SIG-M5 (cell line): ENCODE results near the gene CRYL1.

Experiments used
- DNase-seq: peaks from one replicate; lab custom pipeline; 2025; lab: John Stamatoyannopoulos, UW

Gene CRYL1

GRCh38 chr13:20525601-20526544, at the start of gene CRYL1:
TSS of gene CRYL1 (minus strand) at chr13:20525857. CDS start at chr13:20525794, 63 bp downstream.
- peak; percentile 30 for DNase-seq

GRCh38 chr13:20573636-20574035, 48.0 kb upstream of the CRYL1 start:
- DNase-seq: no peak

- no peak for DNase-seq
Observed at GRCh38 chr13:20573186-20573585, 47.5 kb upstream of the CRYL1 start.

GRCh38 chr13:20571676-20572075, 46.0 kb upstream of the CRYL1 start:
- DNase-seq: no peak

GRCh38 chr13:20570517-20570916, 44.9 kb upstream of the CRYL1 start:
- no peak for DNase-seq

- no peak for DNase-seq
Observed at GRCh38 chr13:20567881-20568528, 42.3 kb upstream of the CRYL1 start.

DNA sequence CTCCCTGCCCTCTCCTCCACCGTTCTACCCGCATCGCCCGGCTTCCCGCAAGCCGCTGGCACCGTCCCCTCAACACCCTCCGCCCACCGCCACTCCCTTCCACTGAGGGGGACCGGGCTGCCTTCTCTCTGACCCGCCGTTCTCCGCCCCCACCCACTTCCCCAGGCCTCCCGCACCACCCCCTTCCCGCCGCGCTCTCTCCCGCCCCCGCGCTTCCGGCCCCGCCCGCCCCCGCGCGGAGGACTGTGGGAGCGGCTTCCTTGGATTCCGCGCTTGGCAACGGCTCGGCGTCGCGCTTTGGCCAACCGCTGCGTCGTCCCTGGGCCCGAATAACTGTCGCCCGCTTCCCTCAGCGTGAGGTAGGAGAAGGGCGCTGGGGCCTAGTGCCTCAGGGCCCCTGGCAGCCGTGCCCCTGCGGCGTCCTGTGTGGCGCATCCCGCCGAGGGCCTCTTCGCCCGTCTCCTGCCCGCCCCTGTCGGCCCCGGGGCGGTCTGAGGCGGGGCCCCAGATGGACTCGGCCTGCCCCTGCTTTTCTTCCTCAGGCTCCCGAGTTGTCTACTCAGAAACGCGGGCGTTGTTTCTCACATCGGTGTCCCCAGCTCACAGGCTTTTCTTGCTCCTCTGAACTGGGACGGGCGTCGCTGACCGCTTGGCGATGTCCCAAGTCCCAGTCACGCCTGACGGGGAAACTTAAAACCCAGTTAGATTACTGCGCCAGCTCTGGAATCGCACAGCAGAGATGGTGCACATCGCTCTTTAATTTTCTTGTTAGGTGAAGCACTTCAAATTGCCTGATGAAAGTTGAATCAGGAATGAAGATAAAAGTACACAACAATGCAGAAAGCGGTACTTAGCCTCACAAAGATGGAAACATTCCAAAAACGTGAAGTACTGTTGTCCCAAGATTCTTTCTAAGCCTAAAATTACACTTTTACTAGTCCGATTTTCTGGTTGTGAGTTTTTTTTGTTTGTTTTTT, 41.5 kb upstream of the CRYL1 start, which contains the start of gene IFT88:
Gene IFT88 (plus strand): TSS at position 260 of the 977 bp plus-strand sequence. CDS start 7,229 bp downstream, outside the sequence.
- DNase-seq: peak; percentile 51

DNA sequence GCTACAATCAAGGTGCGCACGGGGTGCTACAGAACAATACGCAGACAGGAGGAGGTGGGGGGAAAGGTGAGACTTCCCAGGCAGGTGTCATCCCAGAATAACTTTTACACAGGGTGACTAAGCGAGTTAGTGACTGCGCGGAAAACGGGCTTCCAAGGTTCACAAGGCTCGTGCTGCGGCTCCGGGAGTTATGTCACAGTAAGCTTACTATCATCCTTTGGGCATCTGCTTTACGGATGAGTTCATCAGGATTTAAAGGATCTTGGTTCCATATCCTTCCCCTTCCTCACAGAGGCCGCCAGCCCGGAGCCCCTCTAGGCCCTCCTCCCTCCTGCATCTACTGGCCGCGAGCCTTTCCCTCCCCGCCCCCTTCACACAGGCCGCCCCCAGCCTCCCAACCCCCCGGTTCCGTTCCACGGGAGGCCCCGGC, 40.8 kb upstream of the CRYL1 start:
- DNase-seq: no peak

GRCh38 chr13:20565115-20565736, 39.6 kb upstream of the CRYL1 start:
- no peak for DNase-seq

GRCh38 chr13:20561741-20562140, 36.1 kb upstream of the CRYL1 start:
- DNase-seq: no peak

DNA sequence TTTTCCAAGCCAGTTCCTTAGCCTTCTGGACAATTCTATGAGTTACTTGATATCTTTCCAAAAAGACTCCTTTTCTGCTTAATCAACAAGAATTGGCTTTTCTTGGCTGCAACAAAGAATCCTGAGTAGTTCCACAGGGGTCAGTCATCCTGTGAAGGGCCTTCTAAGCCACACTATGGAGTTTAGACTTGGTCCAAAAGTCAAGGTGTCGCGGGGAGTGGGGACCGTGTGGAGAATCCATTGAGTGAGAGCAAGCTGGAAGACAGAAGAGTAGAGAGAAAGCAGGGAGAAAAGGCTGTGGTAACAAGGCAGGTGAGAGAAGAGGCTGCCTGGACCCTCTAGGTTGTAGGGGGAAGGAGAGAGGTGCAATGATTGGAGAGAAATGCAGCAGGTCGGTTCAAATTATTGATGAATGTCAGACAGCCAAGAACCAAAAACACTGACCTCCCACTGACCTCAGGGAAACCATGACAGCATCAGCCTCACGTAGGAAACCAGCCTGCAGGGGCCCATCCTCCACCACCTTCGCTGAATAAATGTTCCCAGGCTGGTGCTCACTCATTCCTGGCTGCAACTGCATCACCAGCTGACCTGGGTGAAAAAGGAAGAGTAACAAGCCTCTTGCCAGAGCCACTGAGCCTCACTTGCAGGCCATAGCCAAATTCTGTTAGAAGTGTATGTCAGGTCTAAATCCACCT, 34.2 kb upstream of the CRYL1 start:
- DNase-seq: no peak

DNA sequence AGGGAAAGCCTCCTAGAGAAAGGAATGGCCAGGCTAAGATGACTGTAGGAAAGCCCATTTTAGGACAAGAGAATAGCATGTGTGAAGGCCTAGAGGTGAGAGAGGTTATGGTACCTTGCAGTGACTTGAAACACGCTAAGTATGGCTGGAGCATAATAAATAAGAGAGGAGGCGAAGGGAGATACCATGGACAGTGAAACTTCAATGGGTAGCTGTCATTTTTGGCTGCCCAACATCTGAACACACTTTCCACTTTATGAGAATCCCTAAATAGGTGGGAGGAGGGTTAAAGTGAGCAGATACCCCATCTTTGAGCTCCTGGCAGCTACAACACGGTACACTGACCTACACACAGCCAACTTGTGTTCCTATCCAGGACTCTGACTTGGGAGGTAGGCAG, 33.3 kb upstream of the CRYL1 start:
- no peak for DNase-seq

DNA sequence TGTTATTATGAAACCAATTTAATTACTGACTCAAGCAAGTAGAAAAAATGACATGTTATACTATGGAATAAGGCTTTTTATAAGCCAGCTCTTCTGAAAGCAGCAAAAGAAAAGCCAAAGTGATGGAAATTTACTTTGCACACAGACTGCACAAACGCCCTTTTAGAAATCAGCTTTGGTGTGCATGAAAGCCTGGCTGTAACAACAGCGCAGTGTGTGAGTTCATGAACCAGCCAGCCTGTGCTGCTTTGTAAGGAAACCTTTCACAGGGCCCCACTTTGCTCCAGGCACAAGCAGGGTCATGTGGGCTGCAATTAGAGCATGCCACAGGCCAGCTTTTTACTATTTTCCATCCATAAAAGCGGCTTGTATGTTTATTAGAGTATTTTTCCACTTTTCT, 27.7 kb upstream of the CRYL1 start:
- no peak for DNase-seq

DNA sequence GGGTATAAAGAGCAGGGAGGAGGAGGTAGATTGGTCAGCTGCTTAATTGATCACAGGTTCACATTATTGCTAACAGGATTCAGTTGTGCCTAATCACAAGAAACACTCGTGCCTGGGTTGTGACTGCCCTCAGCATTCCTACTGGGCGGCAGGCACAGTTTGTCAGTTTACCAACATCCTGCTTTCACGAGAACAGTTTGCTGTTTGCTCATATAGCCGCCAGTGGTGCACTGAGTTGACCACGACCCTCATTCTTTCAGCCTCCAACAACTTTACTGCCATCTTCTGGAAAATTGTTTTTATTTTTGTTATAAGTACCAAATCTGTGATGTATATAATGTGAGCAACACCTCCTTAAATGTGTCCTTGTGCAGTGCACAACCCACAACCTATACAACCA, 25.1 kb upstream of the CRYL1 start:
- DNase-seq: no peak

GRCh38 chr13:20547479-20547908, 21.8 kb upstream of the CRYL1 start:
- no peak for DNase-seq

- no peak for DNase-seq
Observed at GRCh38 chr13:20546556-20546955, 20.9 kb upstream of the CRYL1 start.

DNA sequence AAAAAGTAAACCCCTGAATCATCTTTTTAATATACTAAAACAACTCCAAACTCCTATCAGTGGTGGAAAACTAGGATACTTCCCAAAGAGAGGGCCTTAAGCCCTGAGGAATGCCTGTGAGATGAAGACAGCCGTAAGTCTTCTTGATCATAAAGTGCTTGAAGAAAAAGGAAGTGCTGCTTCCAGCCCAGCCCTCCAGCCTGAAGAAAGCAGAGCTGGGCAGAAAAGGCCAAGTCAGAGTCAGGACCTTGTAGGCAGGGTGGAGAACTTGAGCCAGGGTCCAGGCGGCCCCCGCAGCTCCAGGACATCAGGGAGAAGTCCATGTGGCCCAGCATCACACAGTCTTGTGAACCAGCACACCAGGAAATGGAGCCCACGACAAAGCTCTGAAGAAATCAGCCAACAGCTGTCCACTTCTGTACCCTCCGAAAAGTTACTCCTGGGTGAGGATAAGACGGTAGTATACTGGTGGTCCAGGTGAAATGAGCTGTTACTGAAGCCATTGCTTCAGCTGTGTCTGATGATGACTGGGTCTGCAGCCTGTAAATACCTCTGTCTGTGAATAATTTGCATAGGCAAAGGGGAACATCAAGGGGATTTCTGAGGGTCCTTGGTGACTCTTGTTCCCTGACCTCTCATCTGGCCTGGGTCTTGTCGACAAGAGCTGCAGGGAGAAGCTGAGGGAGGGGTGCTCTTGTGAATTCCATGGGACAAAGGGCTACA, 18.7 kb upstream of the CRYL1 start:
- no peak for DNase-seq

DNA sequence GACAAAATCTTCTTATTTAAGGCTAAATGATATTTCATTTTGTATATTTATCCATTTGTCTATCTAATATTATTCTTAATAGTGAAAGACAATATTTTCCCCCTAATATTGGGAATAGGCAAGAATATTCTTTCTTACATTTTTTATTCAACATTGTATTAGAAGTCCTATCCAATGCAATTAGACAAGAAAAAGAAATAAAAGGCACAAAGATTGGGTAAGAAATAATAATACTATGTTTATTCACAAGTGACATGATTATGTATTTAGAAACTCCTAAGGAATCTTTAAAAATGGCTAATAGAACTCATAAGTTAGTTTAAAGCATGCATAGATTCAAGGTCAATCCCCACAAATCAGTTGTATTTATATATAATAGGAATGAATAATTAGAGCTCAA, 11.3 kb upstream of the CRYL1 start:
- no peak for DNase-seq

- DNase-seq: no peak
Observed at GRCh38 chr13:20534038-20534608, 8.5 kb upstream of the CRYL1 start.

DNA sequence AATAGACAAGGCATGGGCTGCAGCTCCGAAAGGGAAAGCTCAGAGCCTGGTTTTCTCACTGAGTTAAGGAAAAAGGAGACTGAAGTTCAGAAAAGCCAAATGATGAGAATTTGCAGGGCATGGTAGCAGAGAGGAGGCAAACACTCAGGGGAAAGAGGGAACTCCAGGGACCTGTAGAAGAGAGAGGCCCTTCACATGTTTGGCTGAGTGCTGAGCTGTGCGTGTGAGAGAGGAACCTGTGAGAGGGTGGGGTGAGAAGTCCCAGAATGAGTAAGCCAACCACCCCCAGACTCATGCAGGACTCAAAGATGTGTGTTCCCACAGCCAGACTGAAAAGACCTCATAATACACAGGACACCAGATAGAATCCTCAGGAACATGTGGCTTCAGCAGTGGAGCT, 2.8 kb upstream of the CRYL1 start:
- DNase-seq: no peak
